PC-3 (cell line): ENCODE measurements around the gene TPST1. TPM values are rescaled to one million over a fixed set of nuclear protein-coding genes. Genes with fewer than 3 reads are reported as not detected.
A peak's percentile ranks its signal among the peaks of the same experiment; 100 is the strongest.

ENCODE experiments used
- ATAC-seq: fragments of 200-7000 bp; cut with Tn5 transposase; 2 replicates; pipeline ENCODE4 v1.9.1; 2020; ENCODE audit warnings: mild to moderate bottlenecking, moderate library complexity
- BruUV-seq: library from RNA; stranded (reverse); fragments of 400-500 nt; replicated peaks from 2 replicates; lab custom pipeline; 2021; lab: Mats Ljungman, UMichigan
- CTCF ChIA-PET: fragments of 300-600 bp; sonication (Branson Sonifier 250); formaldehyde crosslinking; loops from one replicate; lab custom pipeline; 2022; ENCODE audit warnings: antibody characterized with exemption; lab: Charles Lee
- POLR2A ChIA-PET: fragments of 300-600 bp; sonication (Branson Sonifier 250); formaldehyde crosslinking; loops from one replicate; lab custom pipeline; 2022; ENCODE audit warnings: antibody characterized with exemption; ENCODE audit not compliant: unreplicated experiment; lab: Charles Lee
- DNase-seq: peaks from one replicate; pipeline ENCODE4 v3.0.0-alpha.2; 2015
- H2AFZ ChIP-seq: fragments of 300-600 bp; sonication (generic); 2 replicates; pipeline ENCODE4 v1.6.0; 2016; ENCODE audit warnings: antibody characterized with exemption, low read length
- H3F3A ChIP-seq: fragments of 300-600 bp; sonication (generic); one replicate; pipeline ENCODE4 v1.6.0; 2017; ENCODE audit warnings: antibody characterized with exemption, low read length, control low read depth, mild to moderate bottlenecking; ENCODE audit not compliant: unreplicated experiment
- H3K27ac ChIP-seq: fragments of 300-600 bp; sonication (generic); 2 replicates; pipeline ENCODE4 v1.5.1; 2016; ENCODE audit warnings: mild to moderate bottlenecking, low read length
- H3K27me3 ChIP-seq: fragments of 300-600 bp; sonication (generic); 2 replicates; pipeline ENCODE4 v1.6.1; 2016; ENCODE audit warnings: low read length, mixed read lengths
- H3K36me3 ChIP-seq: fragments of 300-600 bp; sonication (generic); 2 replicates; pipeline ENCODE4 v1.6.1; 2016; ENCODE audit warnings: low read depth, mixed run types, low read length, mixed read lengths
- H3K4me1 ChIP-seq: fragments of 300-600 bp; sonication (generic); 2 replicates; pipeline ENCODE4 v1.5.1; 2016; ENCODE audit warnings: low read length; ENCODE audit not compliant: insufficient read depth
- H3K4me2 ChIP-seq: fragments of 300-600 bp; sonication (generic); 2 replicates; pipeline ENCODE4 v1.6.0; 2016; ENCODE audit warnings: low read length
- H3K4me3 ChIP-seq: fragments of 300-600 bp; sonication (generic); 2 replicates; pipeline ENCODE4 v1.5.1; 2016; ENCODE audit warnings: mild to moderate bottlenecking, low read length, mixed read lengths
- H3K79me2 ChIP-seq: fragments of 300-600 bp; sonication (generic); 2 replicates; pipeline ENCODE4 v1.6.1; 2017; ENCODE audit warnings: low read length, mixed read lengths
- H3K9ac ChIP-seq: fragments of 300-600 bp; sonication (generic); 2 replicates; pipeline ENCODE4 v1.6.0; 2016; ENCODE audit warnings: mild to moderate bottlenecking, low read length
- H3K9me2 ChIP-seq: fragments of 300-600 bp; sonication (generic); replicated peaks from 2 replicates; pipeline ENCODE4 v1.6.1; 2016; ENCODE audit warnings: mixed run types, low read length, mixed read lengths
- H3K9me3 ChIP-seq: fragments of 300-600 bp; sonication (generic); 2 replicates; pipeline ENCODE4 v1.6.1; 2016; ENCODE audit warnings: low read length, mixed read lengths
- H4K20me1 ChIP-seq: fragments of 300-600 bp; sonication (generic); 2 replicates; pipeline ENCODE4 v1.6.1; 2016; ENCODE audit warnings: low read length, mixed read lengths
- CTCF ChIP-seq: fragments of 300-600 bp; sonication (generic); conservative IDR thresholded peaks from 2 replicates; pipeline ENCODE4 v1.5.1; 2017; ENCODE audit warnings: antibody characterized with exemption, low read depth, mild to moderate bottlenecking, low read length
- EZH2 ChIP-seq: fragments of 300-600 bp; sonication (generic); IDR thresholded peaks from one replicate; pipeline ENCODE4 v1.6.1; 2017; ENCODE audit warnings: antibody characterized with exemption, mild to moderate bottlenecking, low read length; ENCODE audit not compliant: unreplicated experiment
- EZH2phosphoT487 ChIP-seq: fragments of 300-600 bp; sonication (generic); IDR thresholded peaks from 2 replicates; pipeline ENCODE4 v1.6.1; 2018; ENCODE audit warnings: mild to moderate bottlenecking, antibody characterized with exemption, low read length, borderline replicate concordance
- intact Hi-C: fragments of 100-400 bp; cut with micrococcal nuclease; formaldehyde crosslinking; loops from 2 replicates; pipeline ENCODE4 v1.9.0; 2023
- total RNA-seq: library from RNA; depleted of rRNA; stranded (reverse); fragments of >200 nt; gene quantifications from 2 replicates; pipeline ENCODE4 v1.2.3, GENCODE V29; 2014

Gene TPST1
- total RNA-seq, 1 experiment from 2014 or later = 14.4 TPM

- CTCF ChIA-PET = no interaction called here
- Histone ChIP-seq H3K9me2 (no peaks in the 10 kb centered on the region), H3K4me1 (peaks cover 7% of the 10 kb centered on the region; the same call in 1 of the 2 replicates), H3K79me2 (no peaks in the 10 kb centered on the region), H2AFZ (no peak overlapping the region), H3K9me3 (no peaks in the 10 kb centered on the region), H3K27ac (no peak overlapping the region), H3K4me2 (no peak overlapping the region), H3K4me3 (no peak overlapping the region), H3F3A (no peaks in the 10 kb centered on the region), H3K9ac (no peak overlapping the region), H3K36me3 (no peaks in the 10 kb centered on the region), H3K27me3 (no peaks in the 10 kb centered on the region), H4K20me1 (no peaks in the 10 kb centered on the region)
- TF ChIP-seq CTCF (no peak), EZH2 (no peak), EZH2phosphoT487 (no peak)
- ATAC-seq (peak; percentile 81), DNase-seq (peak; percentile 67)
- BruUV-seq = no TSS peak
- POLR2A ChIA-PET = interaction anchor here (0.5 kb wide), 1 partner anchor 13 kb away, joined by 10 read pairs; no protein-coding TSS in a partner anchor
- intact Hi-C loops = no loop called here
These were observed 45.6 kb downstream of the TPST1 start for GRCh38 chr7:66250711-66251110.

GRCh38 chr7:66255534-66256100, 50.5 kb downstream of the TPST1 start:
- Histone ChIP-seq H3K9me2 (no peaks in the 10 kb centered on the region), H3K27me3 (no peaks in the 10 kb centered on the region), H3K9me3 (no peaks in the 10 kb centered on the region), H3K27ac (no peak overlapping the region), H2AFZ (no peak overlapping the region), H3K4me1 (peaks cover 7% of the 10 kb centered on the region; the same call in 1 of the 2 replicates), H3K4me3 (no peak overlapping the region), H3K79me2 (peaks cover 9% of the 10 kb centered on the region; the same call in 1 of the 2 replicates), H3K36me3 (no peaks in the 10 kb centered on the region), H3K4me2 (no peak overlapping the region), H3F3A (no peaks in the 10 kb centered on the region), H4K20me1 (no peaks in the 10 kb centered on the region), H3K9ac (no peak overlapping the region)
- intact Hi-C loops = no loop called here
- TF ChIP-seq EZH2 (no peak), CTCF (no peak), EZH2phosphoT487 (no peak)
- ATAC-seq (no peak), DNase-seq (peak; percentile 14)
- no TSS peak for BruUV-seq
- ChIA-PET CTCF (no interaction called here), POLR2A (no interaction called here)

GRCh38 chr7:66256281-66256680, 51.1 kb downstream of the TPST1 start:
- CTCF ChIA-PET = no interaction called here
- no peaks in the 10 kb centered on the region for H3K36me3 ChIP-seq
- no peak for DNase-seq

More at GRCh38 chr7:66256281-66256680, 51.1 kb downstream of the TPST1 start:
- Histone ChIP-seq H3K9me2 (no peaks in the 10 kb centered on the region), H3K4me1 (peaks cover 7% of the 10 kb centered on the region; the same call in 1 of the 2 replicates), H3K27me3 (no peaks in the 10 kb centered on the region), H3K79me2 (peaks cover 9% of the 10 kb centered on the region; the same call in 1 of the 2 replicates), H3F3A (no peaks in the 10 kb centered on the region), H3K27ac (no peak overlapping the region), H3K9ac (no peak overlapping the region), H3K4me3 (no peak overlapping the region), H2AFZ (no peak overlapping the region), H4K20me1 (no peaks in the 10 kb centered on the region), H3K9me3 (no peaks in the 10 kb centered on the region), H3K4me2 (no peak overlapping the region)
- no peak for TF ChIP-seq EZH2
- no peak for TF ChIP-seq CTCF
- TF ChIP-seq EZH2phosphoT487 = no peak
- POLR2A ChIA-PET = no interaction called here
- no peak for ATAC-seq
- no TSS peak for BruUV-seq
- intact Hi-C loops = no loop called here
